AG09309 (cell line): ENCODE results near the gene SHROOM3.
"Not testable (repeated sequence)": the region's sequence is repeated elsewhere in the genome, so short reads cannot be mapped to it uniquely, and the experiment has no call there.

Experiments
- DNase-seq: peaks from one replicate; pipeline ENCODE4 v3.0.0-alpha.2; 2010; ENCODE audit warnings: low read depth
- H3K4me3 ChIP-seq: 2 replicates; pipeline ENCODE4 v1.5.1; 2011; ENCODE audit warnings: mild to moderate bottlenecking, low read depth, low read length, moderate library complexity; ENCODE audit not compliant: control insufficient read depth
- TF ChIP-seq, protein P1 (sequence below): IDR thresholded peaks from 2 replicates; pipeline ENCODE4 v1.5.1; 2011; ENCODE audit warnings: mild to moderate bottlenecking, low read depth, low read length, inconsistent platforms; ENCODE audit not compliant: insufficient read depth, control insufficient read depth; ENCODE audit errors: missing control alignments

Gene SHROOM3

DNA sequence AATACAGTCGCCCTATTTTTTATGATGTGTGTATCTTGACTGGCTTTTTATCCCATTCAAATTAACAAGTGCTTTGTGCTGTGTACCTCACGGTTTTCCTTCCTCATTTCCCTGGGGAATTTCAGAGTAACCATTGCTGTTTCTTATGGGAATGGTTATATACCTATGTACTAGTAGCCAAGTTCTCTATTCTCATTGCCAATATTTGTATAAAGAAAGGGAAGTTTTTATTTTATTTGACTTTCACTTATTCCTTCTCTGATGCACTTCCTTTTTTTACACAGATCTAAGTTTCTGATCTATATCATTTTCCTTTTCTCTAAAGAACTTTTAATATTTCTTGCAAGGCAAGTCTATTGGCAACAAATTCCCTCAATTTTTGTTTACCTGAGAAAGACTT, 281.6 kb downstream of the SHROOM3 start:
- no peak overlapping the region for H3K4me3 ChIP-seq
- TF ChIP-seq, protein P1, sequence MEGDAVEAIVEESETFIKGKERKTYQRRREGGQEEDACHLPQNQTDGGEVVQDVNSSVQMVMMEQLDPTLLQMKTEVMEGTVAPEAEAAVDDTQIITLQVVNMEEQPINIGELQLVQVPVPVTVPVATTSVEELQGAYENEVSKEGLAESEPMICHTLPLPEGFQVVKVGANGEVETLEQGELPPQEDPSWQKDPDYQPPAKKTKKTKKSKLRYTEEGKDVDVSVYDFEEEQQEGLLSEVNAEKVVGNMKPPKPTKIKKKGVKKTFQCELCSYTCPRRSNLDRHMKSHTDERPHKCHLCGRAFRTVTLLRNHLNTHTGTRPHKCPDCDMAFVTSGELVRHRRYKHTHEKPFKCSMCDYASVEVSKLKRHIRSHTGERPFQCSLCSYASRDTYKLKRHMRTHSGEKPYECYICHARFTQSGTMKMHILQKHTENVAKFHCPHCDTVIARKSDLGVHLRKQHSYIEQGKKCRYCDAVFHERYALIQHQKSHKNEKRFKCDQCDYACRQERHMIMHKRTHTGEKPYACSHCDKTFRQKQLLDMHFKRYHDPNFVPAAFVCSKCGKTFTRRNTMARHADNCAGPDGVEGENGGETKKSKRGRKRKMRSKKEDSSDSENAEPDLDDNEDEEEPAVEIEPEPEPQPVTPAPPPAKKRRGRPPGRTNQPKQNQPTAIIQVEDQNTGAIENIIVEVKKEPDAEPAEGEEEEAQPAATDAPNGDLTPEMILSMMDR, result no peak
- no peak for DNase-seq

DNA sequence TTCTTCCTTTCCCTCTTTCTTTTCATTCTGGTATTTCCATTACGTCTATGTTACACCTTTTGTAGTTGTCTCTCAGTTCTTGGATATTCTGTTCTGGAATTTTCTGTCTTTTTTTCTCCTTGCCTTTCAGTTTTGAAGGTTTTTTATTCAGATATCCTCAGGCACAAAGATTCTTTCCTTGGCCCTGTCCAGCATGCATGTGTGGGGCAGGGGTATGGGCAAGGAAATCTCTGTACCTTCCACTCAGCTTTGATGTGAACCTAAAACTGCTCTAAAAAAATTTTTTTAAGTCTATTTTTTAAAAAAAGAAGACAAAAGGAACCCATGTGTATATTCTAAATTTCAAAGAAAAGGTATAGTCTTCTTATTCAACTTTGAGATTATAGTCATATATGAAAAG, 282.4 kb downstream of the SHROOM3 start:
- no peak for DNase-seq
- H3K4me3 ChIP-seq, result no peak overlapping the region
- TF ChIP-seq, protein P1, result no peak

- TF ChIP-seq, protein P1, result no peak
- DNase-seq, result no peak
- no peak overlapping the region for H3K4me3 ChIP-seq
Measured at GRCh38 chr4:76718021-76718420, 283.0 kb downstream of the SHROOM3 start.

- no peak for DNase-seq
- TF ChIP-seq, protein P1, result no peak
Measured at GRCh38 chr4:76718831-76719230, 283.8 kb downstream of the SHROOM3 start.

GRCh38 chr4:76720121-76720520, 285.1 kb downstream of the SHROOM3 start:
- H3K4me3 ChIP-seq, result no peak overlapping the region
- TF ChIP-seq, protein P1, result no peak
- no peak for DNase-seq

More at GRCh38 chr4:76718831-76719230, 283.8 kb downstream of the SHROOM3 start:
- no peak overlapping the region for H3K4me3 ChIP-seq

DNA sequence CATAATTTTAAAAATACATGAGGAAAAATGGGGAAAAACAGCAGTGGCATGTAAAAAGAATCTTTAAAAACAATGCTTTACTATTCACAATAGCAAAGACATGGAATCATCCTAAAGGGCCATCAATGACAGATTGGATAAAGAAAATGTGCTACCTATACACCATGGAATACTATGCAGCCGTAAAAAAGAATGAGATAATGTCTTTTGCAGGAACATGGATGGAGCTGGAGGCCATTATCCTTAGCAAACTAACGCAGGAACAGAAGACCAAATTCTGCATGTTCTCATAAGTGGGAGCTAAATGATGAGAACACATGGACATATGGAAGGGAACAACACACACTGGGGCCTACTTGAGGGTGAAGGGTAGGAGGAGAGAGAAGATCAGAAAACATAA, 287.1 kb downstream of the SHROOM3 start:
- not testable (repeated sequence) for H3K4me3 ChIP-seq, DNase-seq

GRCh38 chr4:76722838-76723237, 287.8 kb downstream of the SHROOM3 start:
- no peak overlapping the region for H3K4me3 ChIP-seq
- TF ChIP-seq, protein P1, result no peak
- DNase-seq, result no peak
